ENCODE results near the gene FLNC.

DNA sequence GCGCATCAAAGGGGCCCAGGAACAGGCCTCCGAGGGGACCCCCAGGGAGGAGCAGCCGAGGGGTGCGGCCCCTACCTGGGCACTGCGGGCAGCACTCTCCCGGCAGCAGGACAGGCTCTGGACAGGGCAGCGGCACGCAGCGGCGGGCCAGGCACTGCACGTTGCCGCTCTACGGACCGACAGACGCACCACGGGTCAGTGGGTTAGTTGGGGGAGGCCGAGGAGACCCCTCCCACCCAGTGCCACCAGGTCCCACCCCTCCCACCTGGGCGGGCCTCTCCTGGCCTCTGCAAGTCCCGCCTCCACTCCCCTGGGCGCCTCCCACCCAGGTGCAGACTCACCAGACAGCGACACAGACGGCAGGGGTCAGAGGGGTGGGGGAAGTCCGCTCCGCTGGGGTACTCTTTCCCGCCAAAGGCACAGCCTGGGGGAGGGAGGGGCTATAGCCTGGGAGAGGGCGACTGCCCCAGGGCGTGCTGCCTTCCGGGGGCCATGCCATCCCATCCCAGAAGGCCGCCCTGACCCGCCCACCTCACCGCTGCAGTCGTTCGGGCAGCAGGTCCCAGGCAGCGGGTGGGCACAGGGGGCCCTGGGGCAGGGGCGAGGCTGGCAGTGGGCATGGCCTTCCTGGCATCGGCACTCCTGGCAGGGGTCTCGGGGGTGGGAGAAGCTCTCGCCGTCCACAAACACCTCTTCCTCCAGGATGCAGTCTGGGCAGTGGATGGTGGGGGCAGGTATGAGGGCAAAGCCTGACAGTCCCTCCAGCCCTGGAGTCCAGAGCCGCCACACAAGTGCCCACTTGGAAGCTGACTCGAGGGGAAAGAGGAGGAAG, 61.1 kb downstream of the FLNC start:
- TF ChIP-seq EZH2 (IDR thresholded peaks at IDR 0.05; ENCODE audit: insufficient read depth, poor library complexity, severe bottlenecking), result no peak
- TF ChIP-seq EZH2phosphoT487 (IDR thresholded peaks at IDR 0.05; ENCODE audit: insufficient read depth, low read depth), result no peak
